SKM-1 (cell line): ENCODE data around the gene FRMD8.
"Not testable (repeated sequence)": the region's sequence is repeated elsewhere in the genome, so short reads cannot be mapped to it uniquely, and the experiment has no call there.

Source experiments
- DNase-seq: peaks from one replicate; lab custom pipeline; 2025; ENCODE audit not compliant: unreplicated experiment; lab: John Stamatoyannopoulos, UW

Gene FRMD8

DNA sequence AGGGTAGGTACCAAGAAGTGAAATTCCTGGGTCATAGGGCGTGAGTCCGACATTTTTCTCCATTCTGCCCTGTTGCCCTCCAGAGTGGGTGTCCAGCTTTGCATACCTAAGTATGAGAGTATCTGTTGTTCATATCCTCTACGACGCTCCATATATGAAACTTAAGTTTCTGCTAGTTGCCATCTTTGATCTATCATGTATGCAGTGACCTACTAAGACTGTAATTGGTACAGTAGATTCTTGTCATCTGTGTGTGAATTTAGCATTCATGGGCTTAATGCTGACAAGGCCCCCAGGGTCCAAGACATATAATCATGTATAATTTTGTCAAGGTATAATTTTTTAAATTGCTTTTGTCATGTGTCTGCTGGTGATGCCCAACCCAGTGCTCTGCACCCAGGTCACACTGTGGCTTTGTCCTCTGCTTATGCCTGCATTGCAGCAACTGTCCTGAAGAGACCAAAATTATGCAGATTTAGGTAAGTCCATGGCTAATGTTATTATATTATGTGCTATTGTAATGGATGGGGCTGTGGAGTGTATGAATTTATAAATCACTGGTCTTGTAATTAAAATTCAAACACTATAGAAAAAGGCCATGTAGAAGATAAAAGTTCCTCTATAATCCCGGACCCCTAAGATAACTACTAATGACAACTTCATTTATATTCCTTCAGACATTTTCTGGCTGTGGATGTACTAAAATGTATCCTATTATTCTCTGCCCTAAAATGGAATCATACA, 48.4 kb downstream of the FRMD8 start:
- DNase-seq = no peak

DNA sequence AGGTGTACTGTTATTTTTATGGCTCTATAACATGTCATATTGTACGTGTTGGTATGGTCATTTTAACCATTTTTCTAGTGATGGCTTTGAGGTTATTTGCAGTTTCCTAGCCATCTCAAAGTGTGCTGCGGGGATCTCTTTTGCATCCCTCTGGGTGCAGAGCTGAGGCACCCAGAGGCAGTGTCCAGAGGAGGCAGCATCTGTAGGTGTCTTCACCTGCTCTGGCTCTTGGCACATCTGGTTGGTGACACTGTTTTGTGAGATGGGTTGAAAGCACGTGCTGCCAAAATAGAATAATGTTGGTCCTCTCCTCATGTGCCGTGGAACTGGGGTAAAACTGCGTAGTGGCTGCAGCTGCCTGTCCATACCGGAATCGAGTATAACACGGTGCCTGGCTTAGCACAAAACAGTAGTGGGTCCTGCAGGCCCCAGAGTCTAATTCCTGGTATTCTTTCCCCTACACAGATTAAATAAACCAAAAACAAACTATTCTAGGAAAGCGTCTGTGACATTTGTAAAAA, 49.0 kb downstream of the FRMD8 start:
- DNase-seq = no peak

DNA sequence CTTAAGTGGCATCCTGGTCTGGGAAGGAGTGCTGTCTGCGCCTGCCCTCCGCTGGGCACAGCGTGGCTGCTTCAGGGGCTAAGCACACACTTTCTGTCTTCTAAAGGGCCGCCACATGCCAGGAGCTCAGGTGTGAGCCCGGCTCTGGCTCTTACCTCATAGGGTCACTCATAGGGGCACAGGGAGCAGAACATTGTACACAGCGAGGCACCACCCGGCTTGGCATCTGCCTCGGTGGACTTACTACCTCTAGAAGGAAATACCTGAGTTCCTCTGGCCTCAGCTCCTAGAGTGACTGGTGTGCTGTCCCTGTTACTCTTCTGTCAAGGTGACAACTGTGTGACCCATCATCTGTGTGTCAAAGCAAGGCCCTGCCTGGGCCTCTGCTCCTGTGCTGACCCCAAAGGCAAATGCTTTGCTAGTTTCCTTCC, 49.6 kb downstream of the FRMD8 start:
- DNase-seq = no peak

DNA sequence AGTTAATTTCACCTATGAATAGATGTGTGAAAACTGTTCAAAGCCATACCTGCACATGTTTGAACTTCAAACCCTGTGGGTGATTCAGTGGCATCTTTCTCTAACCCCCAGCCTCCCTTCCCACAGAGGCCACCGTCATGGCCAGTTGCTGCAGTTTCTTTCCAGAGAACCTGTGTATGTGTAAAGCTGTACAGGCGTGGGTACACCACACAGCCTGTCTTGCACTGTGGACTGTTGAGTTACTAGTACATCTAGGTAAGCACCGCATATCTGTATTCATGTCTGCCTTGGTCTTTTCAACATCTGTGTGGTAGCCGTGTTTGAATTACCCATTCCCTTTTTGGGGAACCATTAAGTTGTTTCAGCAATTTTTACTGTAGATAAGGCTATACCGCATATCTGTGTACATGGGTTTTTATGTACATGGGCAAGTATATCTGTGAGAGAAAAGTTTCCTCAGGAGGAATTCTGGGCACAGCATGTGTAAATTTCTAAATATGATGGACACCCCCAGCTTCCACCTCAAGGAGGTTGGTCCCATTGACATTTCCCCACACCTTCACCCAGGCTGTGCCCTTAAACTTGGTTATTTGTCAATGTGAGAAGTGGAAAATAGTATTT, 50.1 kb downstream of the FRMD8 start:
- no peak for DNase-seq

DNA sequence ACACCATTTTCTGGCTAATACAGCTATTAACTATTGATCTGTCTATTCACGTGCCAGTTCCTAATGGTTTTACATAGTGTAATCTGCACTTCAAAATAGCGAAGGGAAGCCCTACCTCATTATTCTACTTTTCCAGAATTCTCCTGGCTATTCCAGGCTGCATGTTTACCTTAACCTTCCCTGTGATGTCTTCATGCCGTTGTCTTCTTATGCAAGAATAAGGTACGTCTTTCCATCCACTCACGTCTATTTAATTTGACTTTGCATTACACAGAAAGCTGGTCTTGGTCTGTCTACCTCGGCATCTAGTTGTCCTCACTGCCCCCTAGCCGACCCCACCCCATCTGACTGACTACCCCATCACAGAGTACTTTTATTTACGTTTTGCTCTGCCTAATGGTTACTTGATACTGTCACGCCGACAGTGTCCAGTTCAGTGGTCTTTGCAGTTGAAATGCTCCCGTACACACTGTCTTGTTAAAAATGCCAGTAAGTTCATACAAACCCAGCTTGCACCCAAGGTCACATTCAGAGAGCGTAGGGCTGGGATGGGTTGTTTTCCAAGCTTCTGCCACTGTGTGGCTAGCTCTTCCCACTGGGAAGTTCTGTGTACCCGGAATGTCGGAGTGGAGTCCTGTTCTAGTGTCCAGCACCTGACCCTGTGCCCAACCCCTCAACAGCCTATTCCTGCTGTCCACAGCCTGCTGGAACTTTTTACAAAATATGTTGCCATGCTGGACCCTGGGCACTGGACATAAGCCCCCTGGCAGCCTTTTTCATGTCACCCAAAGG, 51.2 kb downstream of the FRMD8 start:
- DNase-seq = no peak

DNA sequence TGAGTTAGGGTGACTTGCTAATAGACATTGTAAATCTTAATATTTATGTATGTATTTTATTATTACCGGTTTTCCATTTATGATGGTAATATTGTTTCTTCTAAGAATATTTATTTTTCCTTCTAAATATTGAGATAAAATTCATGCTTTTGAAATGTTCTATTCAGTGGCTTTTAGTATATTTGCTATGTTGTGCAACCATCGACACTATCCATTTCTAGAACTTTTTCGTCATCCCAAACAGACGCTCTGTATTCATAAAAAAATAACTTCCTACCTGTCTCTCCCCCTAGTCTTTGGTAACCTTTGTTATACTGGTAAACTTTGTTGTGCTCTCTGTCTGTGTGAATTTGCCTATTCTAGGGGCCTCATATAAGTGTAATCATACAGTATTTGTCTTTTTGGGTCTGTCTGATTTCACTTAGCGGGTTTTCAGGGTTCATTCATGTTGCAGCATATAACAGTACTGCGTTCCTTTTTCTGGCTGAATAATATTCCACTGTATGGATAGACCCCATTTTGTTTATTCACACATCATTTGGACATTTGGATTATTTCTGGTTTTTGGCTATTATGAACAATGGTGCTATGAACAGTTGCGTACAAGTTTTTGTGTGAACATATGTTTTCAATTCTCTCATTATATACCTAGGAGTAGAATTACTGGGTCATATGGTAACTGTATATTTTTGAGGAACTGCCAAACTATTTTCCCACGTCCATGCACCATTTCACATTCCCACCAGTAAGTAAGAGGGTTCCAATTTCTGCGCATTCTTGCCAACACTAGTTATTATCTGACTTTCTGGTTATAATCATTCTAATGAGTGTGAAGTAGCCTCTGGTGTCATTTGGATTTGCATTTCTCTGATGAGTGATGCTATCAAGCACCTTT, 52.1 kb downstream of the FRMD8 start:
- no peak for DNase-seq

DNA sequence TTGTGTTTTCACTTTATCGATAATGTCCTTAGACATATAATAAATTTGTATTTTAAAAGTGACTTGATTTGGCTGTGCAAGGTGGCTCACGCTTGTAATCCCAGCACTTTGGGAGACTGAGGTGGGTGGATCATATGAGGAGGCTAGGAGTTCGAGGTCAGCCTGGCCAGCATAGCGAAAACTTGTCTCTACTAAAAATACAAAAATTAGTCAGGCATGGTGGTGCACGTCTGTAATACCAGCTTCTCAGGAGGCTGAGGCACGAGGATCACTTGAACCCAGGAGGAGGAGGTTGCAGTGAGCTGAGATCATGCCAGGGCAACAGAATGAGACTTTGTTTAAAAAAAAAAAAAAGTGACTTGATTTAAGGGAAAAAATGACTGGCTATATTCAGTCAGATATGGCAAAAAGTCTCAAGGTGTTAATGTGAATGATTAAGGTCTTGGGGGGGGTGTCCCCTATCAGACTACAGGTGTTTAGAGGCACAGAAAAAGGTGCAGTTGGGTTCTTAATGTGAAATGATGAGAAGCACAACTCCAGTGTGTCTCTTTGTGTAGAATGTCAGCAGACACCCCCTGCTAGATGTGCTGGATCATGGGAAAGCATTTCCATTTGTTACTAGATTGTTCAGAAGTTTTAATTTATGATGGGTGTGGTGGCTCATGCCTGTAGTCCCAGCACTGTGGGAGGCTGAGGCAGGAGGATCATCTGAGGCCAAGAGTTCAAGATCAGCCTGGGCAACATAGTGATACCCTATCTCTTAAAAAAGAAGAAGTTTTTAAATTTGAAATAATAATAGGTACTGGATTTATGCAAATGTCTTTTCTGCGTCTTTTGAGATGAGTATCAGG, 53.1 kb downstream of the FRMD8 start:
- DNase-seq = no peak

DNA sequence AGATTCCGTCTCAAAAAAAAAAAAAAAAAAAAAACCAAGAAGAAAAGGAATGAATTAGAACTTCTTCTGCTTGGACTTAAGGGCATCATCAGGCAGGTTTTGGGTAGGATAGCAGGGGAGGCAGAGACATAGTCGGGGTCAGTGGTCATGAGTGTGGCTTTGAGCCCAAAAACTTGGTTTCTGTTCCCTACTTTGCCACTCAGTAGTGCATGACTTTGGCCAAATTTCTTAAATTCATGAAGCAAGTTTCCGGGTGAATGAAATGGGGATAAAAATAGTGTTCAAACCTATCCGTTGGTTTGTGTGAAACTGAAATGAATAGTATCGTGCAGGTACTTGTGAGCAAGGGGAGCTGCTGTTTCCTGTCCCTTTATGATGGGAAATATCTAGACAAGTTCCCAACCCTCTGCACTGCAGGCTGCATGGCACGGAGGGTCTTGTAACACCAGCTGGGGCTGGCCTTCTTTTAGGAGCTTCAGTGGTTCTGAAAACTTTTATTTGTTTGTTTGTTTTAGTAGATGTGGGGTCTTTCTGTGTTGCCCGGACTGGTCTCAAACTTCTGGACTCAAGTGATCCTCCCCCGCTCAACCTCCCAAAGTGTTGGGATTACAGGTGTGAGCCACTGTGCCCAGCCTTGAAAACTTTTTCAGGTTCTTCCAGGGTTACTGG, 54.5 kb downstream of the FRMD8 start:
- DNase-seq = peak; percentile 51

DNA sequence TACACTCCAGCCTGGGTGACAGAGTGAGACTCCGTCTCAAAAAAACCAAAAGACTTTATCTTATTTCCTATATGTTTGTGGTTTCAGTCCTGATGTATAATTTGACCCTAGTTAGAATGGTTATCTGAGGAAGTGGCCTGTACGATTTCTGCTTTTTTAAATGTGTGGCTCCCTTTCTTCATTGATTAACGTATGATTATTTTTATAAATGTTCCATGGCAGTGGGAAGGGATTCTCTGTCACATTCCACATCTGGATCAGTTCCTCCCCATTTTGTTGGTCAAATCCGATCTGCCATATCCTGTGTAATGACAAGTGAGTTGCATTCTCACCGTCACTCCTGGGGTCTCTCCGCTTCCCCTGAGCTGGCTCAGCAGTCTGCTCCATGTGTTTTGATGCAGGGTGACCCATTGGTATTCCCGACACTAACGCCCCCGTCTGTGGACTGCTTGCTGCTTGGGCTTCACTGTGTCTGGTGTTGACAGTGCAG, 56.5 kb downstream of the FRMD8 start:
- DNase-seq = no peak

DNA sequence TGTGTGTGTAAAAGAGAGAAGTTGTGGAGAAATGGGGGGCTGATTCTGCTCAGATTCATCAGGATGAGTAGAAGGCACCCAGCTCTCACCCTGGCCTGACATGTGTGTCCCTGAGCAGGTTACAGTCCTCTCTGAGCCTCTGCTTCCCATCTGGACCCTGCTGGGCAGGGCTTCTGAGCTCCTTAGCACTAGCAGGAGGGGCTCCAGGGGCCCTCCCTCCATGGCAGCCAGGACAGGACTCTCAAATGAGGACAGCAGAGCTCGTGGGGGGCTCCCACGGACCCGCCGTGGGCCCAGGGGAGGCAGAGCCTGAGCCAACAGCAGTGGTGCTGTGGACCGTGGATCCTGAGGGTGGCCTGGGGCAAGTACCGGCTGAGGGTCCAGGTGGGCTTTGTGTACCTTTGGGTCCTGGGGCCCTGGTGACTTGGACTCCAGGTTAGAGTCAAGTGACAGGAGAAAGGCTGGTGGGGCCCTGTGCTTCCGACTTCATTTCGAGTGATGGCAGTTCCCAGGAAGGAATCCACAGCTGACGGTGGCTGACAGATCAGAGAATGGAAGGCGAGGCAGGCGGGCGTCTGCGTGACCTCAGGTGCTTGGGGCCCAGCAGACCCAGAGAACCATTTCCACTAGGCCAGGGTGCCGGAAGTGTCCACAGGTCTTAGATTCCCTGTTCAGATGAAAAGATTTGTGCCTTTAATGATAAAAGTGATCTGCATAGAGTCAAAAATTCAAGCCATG, 58.0 kb downstream of the FRMD8 start:
- no peak for DNase-seq

DNA sequence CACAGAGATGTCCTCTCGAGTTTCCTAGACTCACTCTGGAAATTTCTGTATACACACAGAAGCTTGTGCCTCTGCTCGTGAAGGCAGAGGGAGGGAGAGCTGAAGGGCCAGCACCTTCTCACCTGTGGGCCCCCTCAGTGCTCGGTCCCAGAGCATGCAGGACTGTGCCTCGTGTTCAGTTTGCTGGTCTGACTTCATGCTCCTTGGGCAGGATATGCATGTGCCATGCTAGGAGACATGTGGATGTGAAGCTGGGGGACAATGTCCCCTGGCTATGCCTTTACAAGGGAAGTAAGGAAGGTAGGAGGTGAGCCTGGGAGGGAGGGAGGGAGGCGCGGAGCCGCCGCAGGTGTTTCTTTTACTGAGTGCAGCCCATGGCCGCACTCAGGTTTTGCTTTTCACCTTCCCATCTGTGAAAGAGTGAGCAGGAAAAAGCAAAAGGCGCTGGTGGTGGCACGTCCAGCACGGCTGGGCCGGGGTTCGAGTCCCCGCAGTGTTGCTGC, 58.7 kb downstream of the FRMD8 start:
- no peak for DNase-seq

DNA sequence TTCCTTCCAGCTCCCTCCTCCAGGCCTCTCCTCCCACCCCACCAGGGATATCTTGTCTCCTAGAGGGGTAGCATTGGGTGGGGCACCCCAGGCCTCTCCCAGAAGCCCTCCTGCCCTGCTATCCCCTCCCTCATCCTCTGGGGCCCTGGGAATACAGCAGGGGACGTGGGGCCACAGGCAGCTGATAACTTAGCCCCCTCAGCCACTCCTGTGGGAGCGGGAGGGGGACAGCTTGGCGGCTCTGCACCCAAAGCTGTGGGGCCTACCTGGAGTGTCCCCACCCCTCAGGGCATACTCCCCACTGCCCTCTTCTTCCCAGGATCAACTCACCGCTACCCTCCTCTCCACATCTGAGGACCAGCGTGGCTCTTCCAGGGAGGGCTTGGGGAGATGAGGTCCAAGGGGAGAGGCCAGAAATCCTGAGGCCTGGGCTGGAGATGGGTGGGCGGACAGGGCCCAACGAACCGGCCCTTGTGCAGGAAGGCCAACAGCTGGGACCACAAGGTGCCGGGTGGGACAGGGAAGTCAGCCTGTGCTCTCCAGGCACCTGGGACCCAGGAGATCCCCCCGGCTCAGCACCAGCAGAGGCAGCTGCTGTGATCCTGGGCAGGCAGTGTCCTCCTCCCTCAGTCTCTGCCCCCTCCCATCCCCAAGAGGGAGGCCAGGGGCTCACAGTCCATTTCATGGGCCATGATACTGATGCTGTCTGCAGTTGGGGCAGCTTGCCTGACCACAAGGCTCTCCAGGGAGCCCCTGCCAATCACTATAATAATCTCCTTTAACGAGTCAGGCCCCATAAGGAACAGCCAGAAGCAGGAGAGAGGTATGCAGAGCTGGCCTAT, 59.4 kb downstream of the FRMD8 start:
- DNase-seq = no peak

DNA sequence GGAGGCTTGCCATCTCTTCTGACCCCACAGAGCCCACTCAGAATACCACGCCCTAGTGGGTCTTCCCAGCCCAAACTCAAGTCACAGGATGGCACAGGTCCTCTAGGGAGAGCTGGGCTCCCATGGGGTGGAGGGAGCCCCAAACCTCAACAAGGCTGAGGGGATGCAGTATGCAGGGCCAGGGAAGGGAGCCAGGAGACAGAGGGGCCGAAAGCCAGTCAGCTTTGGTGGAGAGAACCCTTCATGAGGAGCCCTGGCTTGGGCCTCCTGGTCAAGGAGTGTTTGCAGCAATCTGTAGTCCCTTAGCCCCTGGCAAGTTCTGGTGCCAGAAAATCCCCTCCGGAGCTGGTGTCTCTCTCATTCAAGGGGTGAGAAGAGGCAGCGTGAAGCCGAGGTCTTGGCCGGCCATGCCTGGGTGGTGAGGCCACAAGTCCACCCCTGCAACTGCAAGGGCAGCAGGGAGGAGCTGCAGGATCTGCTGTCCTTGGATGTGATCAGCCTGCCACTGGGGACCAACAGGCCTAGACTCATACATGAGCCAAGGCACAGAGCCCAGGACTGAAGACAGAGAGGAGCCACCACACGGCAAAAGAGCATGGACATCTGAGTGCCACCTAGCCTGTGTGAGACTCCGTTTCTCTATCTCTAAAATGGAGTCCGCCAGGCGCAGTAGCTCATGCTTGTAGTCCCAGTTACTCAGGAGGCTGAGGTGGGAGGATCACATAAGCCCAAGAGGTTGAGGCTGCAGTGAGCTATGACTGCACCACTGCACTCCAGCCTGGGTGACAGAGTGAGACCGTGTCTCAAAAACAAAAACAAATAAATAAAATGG, 60.2 kb downstream of the FRMD8 start:
- no peak for DNase-seq

DNA sequence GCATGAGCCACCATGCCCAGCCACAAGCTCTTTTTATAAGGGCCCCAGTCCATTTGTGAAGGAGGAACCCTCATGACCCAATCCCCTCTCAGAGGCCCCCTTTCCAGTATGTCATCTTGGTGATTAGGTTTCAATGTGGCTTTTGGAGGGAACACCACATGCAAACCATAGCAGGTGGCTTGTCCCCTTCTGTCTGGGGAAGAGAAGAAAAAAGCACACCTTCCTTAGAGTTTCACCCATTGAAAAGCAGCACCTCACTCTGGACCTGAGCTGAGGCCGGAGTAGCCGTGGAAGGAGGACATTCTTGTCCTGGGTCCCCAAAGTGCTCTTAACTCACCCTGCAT, 61.6 kb downstream of the FRMD8 start:
- no peak for DNase-seq

DNA sequence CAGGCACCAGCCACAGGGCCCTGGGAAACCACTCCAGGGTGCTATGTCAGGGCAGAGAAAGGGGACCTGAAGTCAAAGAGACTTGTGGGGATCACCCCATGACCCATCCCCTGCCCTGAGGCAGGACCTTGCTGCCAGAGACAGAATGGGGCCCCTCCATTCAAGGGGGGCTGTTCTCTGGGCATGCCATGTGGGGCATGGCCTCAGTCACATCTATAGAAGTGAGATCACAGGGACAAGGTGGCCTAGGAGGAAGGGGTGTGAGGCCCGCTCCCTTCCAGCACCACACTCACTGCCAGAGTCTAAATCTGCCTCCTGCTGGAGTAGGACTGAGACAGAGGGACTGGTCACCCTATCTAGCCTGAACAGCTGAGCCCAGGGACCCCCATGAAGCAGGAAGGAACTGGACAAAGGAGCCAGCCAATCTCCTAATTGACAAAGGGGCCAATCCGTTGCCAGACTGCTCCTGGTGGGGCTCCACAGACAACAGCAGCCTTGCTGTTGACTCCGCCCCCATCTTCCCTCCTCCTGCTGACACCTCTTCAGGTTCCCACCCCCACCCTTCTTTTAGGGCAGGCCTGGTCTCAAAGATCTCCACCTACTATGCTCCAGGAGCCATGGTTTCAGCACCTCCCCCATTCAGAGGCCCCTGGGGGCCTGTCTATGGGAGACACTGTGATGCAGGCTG, 62.1 kb downstream of the FRMD8 start:
- DNase-seq = no peak

DNA sequence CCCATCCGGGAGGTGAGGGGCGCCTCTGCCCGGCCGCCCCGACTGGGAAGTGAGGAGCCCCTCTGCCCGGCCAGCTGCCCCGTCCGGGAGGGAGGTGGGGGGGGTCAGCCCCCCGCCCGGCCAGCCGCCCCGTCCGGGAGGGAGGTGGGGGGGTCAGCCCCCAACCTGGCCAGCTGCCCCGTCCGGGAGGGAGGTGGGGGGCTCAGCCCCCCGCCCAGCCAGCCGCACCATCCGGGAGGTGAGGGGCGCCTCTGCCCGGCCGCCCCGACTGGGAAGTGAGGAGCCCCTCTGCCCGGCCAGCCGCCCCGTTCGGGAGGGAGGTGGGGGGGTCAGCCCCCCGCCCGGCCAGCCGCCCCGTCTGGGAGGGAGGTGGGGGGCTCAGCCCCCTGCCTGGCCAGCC, 64.9 kb downstream of the FRMD8 start:
- DNase-seq = not testable (repeated sequence)
